ENCODE data around the gene NUDT16L1.

DNA sequence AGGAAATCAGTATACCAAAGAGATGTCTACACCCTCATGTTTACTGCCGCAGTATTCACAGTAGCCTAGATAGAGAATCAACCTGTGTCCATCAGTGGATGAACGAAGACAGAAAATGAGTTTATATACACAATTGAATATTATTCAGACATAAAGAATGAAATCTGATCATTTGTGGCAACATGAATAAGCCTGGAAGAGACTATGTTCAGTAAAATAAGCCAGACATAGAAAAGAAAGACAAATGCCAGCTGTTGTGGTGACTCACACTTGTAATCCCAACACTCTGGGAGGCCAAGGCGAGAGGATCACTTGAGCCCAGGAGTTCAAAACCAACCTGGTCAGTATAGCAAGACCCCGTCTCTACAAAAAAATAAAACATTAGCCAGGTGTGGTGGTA, 16.1 kb downstream of the NUDT16L1 start:
- no peak for TF ChIP-seq EZH2 (IDR thresholded peaks at IDR 0.05; ENCODE audit: borderline replicate concordance, low read depth, low read length, severe bottlenecking)
- TF ChIP-seq, protein P1, sequence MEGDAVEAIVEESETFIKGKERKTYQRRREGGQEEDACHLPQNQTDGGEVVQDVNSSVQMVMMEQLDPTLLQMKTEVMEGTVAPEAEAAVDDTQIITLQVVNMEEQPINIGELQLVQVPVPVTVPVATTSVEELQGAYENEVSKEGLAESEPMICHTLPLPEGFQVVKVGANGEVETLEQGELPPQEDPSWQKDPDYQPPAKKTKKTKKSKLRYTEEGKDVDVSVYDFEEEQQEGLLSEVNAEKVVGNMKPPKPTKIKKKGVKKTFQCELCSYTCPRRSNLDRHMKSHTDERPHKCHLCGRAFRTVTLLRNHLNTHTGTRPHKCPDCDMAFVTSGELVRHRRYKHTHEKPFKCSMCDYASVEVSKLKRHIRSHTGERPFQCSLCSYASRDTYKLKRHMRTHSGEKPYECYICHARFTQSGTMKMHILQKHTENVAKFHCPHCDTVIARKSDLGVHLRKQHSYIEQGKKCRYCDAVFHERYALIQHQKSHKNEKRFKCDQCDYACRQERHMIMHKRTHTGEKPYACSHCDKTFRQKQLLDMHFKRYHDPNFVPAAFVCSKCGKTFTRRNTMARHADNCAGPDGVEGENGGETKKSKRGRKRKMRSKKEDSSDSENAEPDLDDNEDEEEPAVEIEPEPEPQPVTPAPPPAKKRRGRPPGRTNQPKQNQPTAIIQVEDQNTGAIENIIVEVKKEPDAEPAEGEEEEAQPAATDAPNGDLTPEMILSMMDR (IDR thresholded peaks at IDR 0.05; ENCODE audit: borderline replicate concordance, extremely low read depth, low read length, poor library complexity, severe bottlenecking): no peak

Measured in DND-41 (cell line).